ENCODE measurements around the gene CLECL1. TPM values are rescaled to one million over a fixed set of nuclear protein-coding genes. Genes with fewer than 3 reads are reported as not detected.
"Not testable (repeated sequence)": the region's sequence is repeated elsewhere in the genome, so short reads cannot be mapped to it uniquely, and the experiment has no call there.

CLECL1 gene
- total RNA-seq, 2 donors from 2014 or later, result 1.5 TPM

DNA sequence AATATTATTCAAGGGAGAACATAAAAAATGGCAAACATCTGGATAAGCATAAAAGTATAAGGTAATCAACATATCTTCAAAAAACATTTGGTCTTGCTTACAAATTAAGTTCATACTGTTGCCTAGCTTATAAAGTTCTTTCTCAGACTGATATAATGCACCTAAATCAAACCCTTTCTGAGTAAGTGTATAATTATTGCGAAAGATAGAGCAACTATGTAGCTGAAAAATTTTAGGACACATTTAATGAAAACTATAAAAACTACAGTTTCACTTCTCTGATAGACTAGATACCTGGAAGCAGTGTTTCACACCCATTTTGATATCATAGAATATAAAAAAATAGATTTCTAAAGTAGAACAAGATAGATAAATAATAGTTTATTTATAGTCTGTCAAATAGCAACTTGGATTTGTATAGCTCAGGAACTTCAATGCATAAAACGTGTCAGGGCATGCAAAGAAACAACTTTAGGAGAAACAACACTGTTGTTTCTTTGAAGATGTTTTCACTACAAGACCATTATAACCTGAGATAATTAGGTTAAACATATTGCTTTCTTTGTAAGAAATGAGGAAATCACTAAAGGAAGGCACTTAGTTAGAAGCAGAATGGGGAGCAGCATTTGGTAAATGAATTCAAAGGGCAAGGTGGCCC is 7.6 kb downstream of the CLECL1 start:
- H3K9me3 ChIP-seq (ENCODE audit: control insufficient read depth, low read length, poor library complexity, severe bottlenecking), result no peaks in the 10 kb centered on the region
- H3K4me3 Mint-ChIP-seq, result no peak overlapping the region
- no peak for ATAC-seq
- H3K36me3 Mint-ChIP-seq (ENCODE audit: low read depth), result no peaks in the 10 kb centered on the region
- H3K27ac Mint-ChIP-seq, result no peak overlapping the region
- no peak for DNase-seq
- peaks cover 7% of the 10 kb centered on the region for H3K27me3 Mint-ChIP-seq
- H3K4me1 Mint-ChIP-seq, result peaks cover 2% of the 10 kb centered on the region

DNA sequence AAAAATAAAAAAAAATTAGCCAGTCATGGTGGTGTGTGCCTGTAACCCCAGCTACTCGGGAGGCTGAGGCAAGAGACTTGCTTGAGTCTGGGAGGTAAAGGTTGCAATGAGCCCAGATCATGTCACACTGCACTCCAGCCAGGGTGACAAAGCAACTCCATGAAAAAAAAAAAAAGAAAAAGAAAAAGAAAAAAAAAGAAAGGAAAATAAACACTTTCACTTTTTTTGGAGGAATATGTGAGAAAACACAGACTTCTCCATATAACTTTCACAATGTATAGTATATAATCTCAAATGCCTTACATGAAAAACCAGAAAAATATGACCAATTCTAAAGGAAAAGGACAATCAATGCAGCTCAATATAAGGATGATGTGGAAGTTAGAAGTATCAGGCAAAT is 8.9 kb downstream of the CLECL1 start:
- Mint-ChIP-seq H3K4me3 (no peak overlapping the region), H3K27ac (no peak overlapping the region), H3K36me3 (ENCODE audit: low read depth) (no peaks in the 10 kb centered on the region), H3K27me3 (peaks cover 7% of the 10 kb centered on the region), H3K4me1 (peaks cover 2% of the 10 kb centered on the region)
- no peaks in the 10 kb centered on the region for H3K9me3 ChIP-seq (ENCODE audit: control insufficient read depth, low read length, poor library complexity, severe bottlenecking)
- no peak for DNase-seq
- no peak for ATAC-seq

- DNase-seq, result no peak
- peak; percentile 41 for ATAC-seq
- peaks cover 7% of the 10 kb centered on the region for H3K27me3 Mint-ChIP-seq
- no peaks in the 10 kb centered on the region for H3K9me3 ChIP-seq (ENCODE audit: control insufficient read depth, low read length, poor library complexity, severe bottlenecking)
- H3K36me3 Mint-ChIP-seq (ENCODE audit: low read depth), result no peaks in the 10 kb centered on the region
- H3K4me3 Mint-ChIP-seq, result no peak overlapping the region
- H3K27ac Mint-ChIP-seq, result peak overlapping the region; percentile 32
- H3K4me1 Mint-ChIP-seq, result peaks cover 4% of the 10 kb centered on the region
These were observed 11.4 kb downstream of the CLECL1 start for GRCh38 chr12:9721394-9722092.

- ATAC-seq, result no peak
- H3K9me3 ChIP-seq (ENCODE audit: control insufficient read depth, low read length, poor library complexity, severe bottlenecking), result no peaks in the 10 kb centered on the region
- H3K27ac Mint-ChIP-seq, result no peak overlapping the region
- no peak for DNase-seq
- H3K27me3 Mint-ChIP-seq, result peaks cover 7% of the 10 kb centered on the region
- no peaks in the 10 kb centered on the region for H3K36me3 Mint-ChIP-seq (ENCODE audit: low read depth)
- peaks cover 10% of the 10 kb centered on the region for H3K4me1 Mint-ChIP-seq
- H3K4me3 Mint-ChIP-seq, result peak overlapping the region; percentile 31
These were observed 13.1 kb downstream of the CLECL1 start for GRCh38 chr12:9719790-9720189.

DNA sequence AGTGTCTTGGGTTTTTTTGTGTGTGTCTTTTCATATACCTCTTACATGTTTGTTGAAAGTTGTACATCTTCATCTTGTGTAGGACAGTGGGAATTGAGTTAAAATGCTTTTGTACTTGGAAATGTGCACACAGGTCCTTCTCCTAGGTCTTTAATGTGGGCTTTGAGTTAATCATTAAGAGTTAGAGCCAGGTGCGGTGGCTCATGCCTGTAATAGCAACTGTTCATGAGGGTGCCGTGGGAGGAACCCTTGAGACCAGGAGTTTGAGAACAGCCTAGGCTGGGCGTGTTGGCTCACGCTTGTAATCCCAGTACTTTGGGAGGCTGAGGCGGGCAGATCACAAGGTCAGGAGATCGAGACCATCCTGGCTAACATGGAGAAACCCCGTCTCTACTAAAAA is 13.9 kb downstream of the CLECL1 start:
- Mint-ChIP-seq H3K36me3 (ENCODE audit: low read depth) (no peaks in the 10 kb centered on the region), H3K4me1 (peaks cover 10% of the 10 kb centered on the region)

DNA sequence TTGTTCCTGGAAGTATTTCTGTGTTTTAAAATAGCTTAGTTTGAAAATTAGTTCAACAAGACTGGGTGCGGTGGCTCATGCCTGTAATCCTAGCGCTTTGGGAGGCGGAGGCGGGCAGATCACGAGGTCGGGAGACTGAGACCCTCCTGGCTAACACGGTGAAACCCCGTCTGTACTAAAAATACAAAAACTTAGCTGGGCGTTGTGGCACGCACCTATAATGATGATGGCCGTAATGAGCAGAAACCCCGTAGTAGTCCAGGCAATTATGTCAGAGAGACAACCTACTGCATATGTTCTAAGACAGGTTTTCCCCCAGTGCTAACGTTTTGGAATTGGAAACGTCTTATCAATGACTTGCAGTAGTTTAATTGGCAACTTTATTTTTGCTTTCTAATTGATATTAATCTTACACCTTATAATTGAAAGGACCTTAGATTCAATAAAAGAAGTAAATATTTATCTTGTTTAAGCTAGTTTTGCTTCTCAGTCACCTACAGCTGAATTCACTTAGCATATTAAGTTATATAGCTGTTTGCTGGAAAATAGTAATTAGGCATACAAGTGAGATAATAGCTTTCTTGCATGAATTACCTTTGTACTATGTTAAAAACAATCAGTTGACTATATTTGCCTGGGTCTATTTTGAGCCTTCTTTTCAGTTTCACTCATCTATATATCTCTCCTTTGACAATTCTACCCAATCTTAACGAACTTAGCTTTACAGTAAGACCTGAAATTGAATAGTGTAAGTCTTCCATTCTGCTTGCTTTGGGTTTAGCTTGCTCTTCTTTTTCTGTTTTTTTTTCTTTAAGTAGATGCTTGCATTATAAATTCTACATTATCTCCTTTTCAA is 15.6 kb downstream of the CLECL1 start:
- H3K9me3 ChIP-seq (ENCODE audit: control insufficient read depth, low read length, poor library complexity, severe bottlenecking), result no peaks in the 10 kb centered on the region
- Mint-ChIP-seq H3K36me3 (ENCODE audit: low read depth) (no peaks in the 10 kb centered on the region), H3K4me1 (peaks cover 8% of the 10 kb centered on the region), H3K27me3 (no peaks in the 10 kb centered on the region), H3K4me3 (no peak overlapping the region), H3K27ac (no peak overlapping the region)
- ATAC-seq (no peak), DNase-seq (no peak)

More for the DNA sequence above, 13.9 kb downstream of the CLECL1 start:
- H3K9me3 ChIP-seq (ENCODE audit: control insufficient read depth, low read length, poor library complexity, severe bottlenecking), result no peaks in the 10 kb centered on the region
- ATAC-seq, result no peak
- H3K27ac Mint-ChIP-seq, result no peak overlapping the region
- DNase-seq, result no peak
- no peak overlapping the region for H3K4me3 Mint-ChIP-seq
- H3K27me3 Mint-ChIP-seq, result peaks cover 7% of the 10 kb centered on the region

DNA sequence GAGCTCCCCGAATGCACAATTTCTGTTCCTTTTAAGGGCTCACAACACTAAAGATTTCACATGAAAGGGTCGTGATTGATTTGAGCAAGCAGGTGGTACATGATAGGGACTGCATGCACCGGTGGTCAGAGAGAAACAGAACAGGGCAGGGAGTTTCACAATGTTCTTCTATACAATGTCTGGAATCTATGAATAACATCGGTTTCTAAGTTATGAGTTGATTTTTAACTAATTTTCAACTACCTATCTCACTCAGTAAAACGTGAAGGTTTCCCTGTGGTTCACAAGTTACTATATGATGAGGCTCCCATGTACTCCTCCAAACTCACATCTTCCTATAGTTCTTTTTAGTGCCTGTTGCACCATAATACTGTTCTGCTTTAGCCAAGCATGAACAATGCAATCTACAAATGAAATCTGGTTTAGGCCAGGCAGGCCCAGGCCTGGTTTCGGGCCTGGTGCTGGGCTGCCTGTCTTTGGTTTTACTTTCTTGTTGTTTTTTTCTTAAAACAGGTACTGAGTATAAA is 19.8 kb downstream of the CLECL1 start:
- not testable (repeated sequence) for ATAC-seq; H3K9me3 ChIP-seq (ENCODE audit: control insufficient read depth, low read length, poor library complexity, severe bottlenecking); H3K27me3 Mint-ChIP-seq; DNase-seq; H3K4me3 Mint-ChIP-seq; H3K36me3 Mint-ChIP-seq (ENCODE audit: low read depth)
- H3K27ac Mint-ChIP-seq, result peak overlapping the region; percentile 72
- H3K4me1 Mint-ChIP-seq, result peaks cover 24% of the 10 kb centered on the region

DNA sequence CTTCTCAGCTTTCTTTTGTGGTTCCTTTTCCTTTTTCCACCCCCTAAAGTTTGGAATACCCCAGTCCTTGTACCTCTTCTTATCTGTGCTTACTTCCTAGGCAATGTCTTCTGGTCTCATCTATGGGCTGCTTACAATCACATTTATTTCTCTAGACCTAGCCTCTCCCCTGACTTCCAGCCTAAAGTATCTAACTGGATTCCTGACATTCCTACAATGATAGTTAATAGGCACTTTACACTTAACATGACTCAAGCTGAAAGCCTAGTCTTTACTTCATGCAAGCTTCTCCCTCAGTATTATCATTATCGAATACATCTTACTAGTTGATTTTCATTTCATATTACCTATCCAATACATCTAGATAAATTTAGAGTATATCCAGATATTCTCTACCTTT is 21.2 kb downstream of the CLECL1 start:
- Mint-ChIP-seq H3K36me3 (ENCODE audit: low read depth) (no peaks in the 10 kb centered on the region), H3K4me3 (peak overlapping the region; percentile 42), H3K27me3 (no peaks in the 10 kb centered on the region), H3K4me1 (peaks cover 36% of the 10 kb centered on the region), H3K27ac (peak overlapping the region; percentile 72)
- DNase-seq, result no peak
- no peak for ATAC-seq
- no peaks in the 10 kb centered on the region for H3K9me3 ChIP-seq (ENCODE audit: control insufficient read depth, low read length, poor library complexity, severe bottlenecking)

- H3K9me3 ChIP-seq (ENCODE audit: control insufficient read depth, low read length, poor library complexity, severe bottlenecking), result no peaks in the 10 kb centered on the region
- no peak for DNase-seq
- Mint-ChIP-seq H3K4me3 (no peak overlapping the region), H3K27me3 (no peaks in the 10 kb centered on the region), H3K4me1 (peaks cover 42% of the 10 kb centered on the region), H3K36me3 (ENCODE audit: low read depth) (no peaks in the 10 kb centered on the region), H3K27ac (peak overlapping the region; percentile 98)
- no peak for ATAC-seq
These were observed 22.1 kb downstream of the CLECL1 start for GRCh38 chr12:9710584-9711375.

GRCh38 chr12:9708853-9709252 is 24.0 kb downstream of the CLECL1 start:
- ATAC-seq (no peak), DNase-seq (no peak)
- H3K36me3 Mint-ChIP-seq (ENCODE audit: low read depth), result no peaks in the 10 kb centered on the region
- H3K4me1 Mint-ChIP-seq, result peaks cover 43% of the 10 kb centered on the region
- no peaks in the 10 kb centered on the region for H3K27me3 Mint-ChIP-seq
- H3K4me3 Mint-ChIP-seq, result no peak overlapping the region
- peak overlapping the region; percentile 98 for H3K27ac Mint-ChIP-seq
- no peaks in the 10 kb centered on the region for H3K9me3 ChIP-seq (ENCODE audit: control insufficient read depth, low read length, poor library complexity, severe bottlenecking)

- H3K27me3 Mint-ChIP-seq, result no peaks in the 10 kb centered on the region
- ATAC-seq (peak; percentile 87), DNase-seq (peak; percentile 24 to 54 (median 46))
- H3K4me3 Mint-ChIP-seq, result peak overlapping the region; percentile 84
- H3K4me1 Mint-ChIP-seq, result peaks cover 43% of the 10 kb centered on the region
- peak overlapping the region; percentile 98 for H3K27ac Mint-ChIP-seq
- H3K36me3 Mint-ChIP-seq (ENCODE audit: low read depth), result no peaks in the 10 kb centered on the region
- H3K9me3 ChIP-seq (ENCODE audit: control insufficient read depth, low read length, poor library complexity, severe bottlenecking), result no peaks in the 10 kb centered on the region
These were observed 24.8 kb downstream of the CLECL1 start for GRCh38 chr12:9707864-9708808.

GRCh38 chr12:9707356-9707755 is 25.5 kb downstream of the CLECL1 start:
- Mint-ChIP-seq H3K27ac (peak overlapping the region; percentile 98), H3K4me3 (peak overlapping the region; percentile 84), H3K36me3 (ENCODE audit: low read depth) (no peaks in the 10 kb centered on the region), H3K4me1 (peaks cover 50% of the 10 kb centered on the region), H3K27me3 (no peaks in the 10 kb centered on the region)
- DNase-seq (no peak), ATAC-seq (peak; percentile 44)
- no peaks in the 10 kb centered on the region for H3K9me3 ChIP-seq (ENCODE audit: control insufficient read depth, low read length, poor library complexity, severe bottlenecking)

Data from T-helper 17 cell (primary cell).